ENCODE data around the gene XK. TPM values are rescaled to one million over a fixed set of nuclear protein-coding genes. Genes with fewer than 3 reads are reported as not detected.

The XK gene
- total RNA-seq, 1 donor from 2014 or later, result 1.3 TPM

DNA sequence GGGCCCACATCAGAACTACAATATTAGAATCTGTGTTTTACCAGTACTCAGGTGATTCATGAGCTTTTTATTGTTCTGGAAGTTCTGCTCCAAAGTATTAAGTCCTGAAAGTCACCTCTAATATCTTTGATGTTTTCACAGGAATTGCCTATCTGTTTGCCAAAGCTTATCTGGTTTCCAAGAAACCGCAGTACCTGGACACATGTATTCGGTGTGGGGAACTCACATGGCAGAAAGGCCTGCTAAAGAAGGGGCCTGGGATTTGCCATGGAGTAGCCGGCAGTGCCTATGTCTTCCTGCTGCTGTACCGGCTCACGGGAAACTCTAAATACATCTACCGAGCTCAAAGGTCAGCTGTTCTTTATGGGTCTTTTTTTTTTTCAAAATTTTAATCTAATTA is 18.4 kb upstream of the XK start:
- Histone ChIP-seq H3K4me3 (no peak overlapping the region), H3K36me3 (no peaks in the 10 kb centered on the region), H3F3A (ENCODE audit: low read depth) (no peaks in the 10 kb centered on the region), H3K4me2 (no peak overlapping the region), H3K27me3 (no peaks in the 10 kb centered on the region), H2AFZ (replicated peaks) (no peak overlapping the region), H3K79me2 (ENCODE audit: low read depth) (no peaks in the 10 kb centered on the region), H4K20me1 (ENCODE audit: low read depth) (no peaks in the 10 kb centered on the region), H3K4me1 (no peaks in the 10 kb centered on the region), H3K9me3 (ENCODE audit: low read depth) (peaks cover 4% of the 10 kb centered on the region), H3K9ac (no peak overlapping the region), H3K27ac (no peak overlapping the region)
- no peak for DNase-seq (ENCODE audit: low spot score)
- Mint-ChIP-seq H3K9me3 (no peaks in the 10 kb centered on the region), H3K27ac (no peak overlapping the region), H3K4me1 (no peaks in the 10 kb centered on the region), H3K4me3 (no peak overlapping the region), H3K36me3 (no peaks in the 10 kb centered on the region), H3K27me3 (ENCODE audit: insufficient read depth, low read depth) (no peaks in the 10 kb centered on the region)
- no peak for TF ChIP-seq EZH2phosphoT487 (IDR thresholded peaks at IDR 0.05)
- TF ChIP-seq, protein P1, sequence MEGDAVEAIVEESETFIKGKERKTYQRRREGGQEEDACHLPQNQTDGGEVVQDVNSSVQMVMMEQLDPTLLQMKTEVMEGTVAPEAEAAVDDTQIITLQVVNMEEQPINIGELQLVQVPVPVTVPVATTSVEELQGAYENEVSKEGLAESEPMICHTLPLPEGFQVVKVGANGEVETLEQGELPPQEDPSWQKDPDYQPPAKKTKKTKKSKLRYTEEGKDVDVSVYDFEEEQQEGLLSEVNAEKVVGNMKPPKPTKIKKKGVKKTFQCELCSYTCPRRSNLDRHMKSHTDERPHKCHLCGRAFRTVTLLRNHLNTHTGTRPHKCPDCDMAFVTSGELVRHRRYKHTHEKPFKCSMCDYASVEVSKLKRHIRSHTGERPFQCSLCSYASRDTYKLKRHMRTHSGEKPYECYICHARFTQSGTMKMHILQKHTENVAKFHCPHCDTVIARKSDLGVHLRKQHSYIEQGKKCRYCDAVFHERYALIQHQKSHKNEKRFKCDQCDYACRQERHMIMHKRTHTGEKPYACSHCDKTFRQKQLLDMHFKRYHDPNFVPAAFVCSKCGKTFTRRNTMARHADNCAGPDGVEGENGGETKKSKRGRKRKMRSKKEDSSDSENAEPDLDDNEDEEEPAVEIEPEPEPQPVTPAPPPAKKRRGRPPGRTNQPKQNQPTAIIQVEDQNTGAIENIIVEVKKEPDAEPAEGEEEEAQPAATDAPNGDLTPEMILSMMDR (IDR thresholded peaks at IDR 0.05), result no peak
- no peak for TF ChIP-seq EZH2 (IDR thresholded peaks at IDR 0.05)

DNA sequence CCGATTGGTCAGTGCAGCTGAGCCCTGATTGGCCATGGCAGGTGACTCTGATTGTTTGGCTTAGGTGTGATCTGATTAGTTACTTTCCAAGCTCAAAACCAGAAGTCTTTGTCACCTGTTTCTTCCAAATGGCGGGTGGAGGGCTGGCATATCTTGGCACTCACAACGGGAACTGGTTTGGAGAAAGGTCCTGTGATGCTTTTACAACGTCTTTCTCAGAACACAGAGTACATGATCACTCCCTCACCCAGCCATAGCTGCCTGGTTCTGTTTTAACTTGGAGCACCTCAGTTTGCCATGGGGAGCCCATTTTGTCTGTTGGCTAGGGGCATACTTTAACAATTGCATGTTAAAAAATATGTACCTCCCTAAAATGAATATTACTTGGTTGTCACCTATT is 13.0 kb upstream of the XK start:
- Histone ChIP-seq H3K9me3 (ENCODE audit: low read depth) (peaks cover 4% of the 10 kb centered on the region), H3K4me1 (no peaks in the 10 kb centered on the region), H4K20me1 (ENCODE audit: low read depth) (no peaks in the 10 kb centered on the region), H3K4me3 (no peak overlapping the region), H3F3A (ENCODE audit: low read depth) (no peaks in the 10 kb centered on the region), H3K36me3 (no peaks in the 10 kb centered on the region), H3K27ac (no peak overlapping the region), H3K79me2 (ENCODE audit: low read depth) (no peaks in the 10 kb centered on the region), H2AFZ (replicated peaks) (no peak overlapping the region), H3K9ac (no peak overlapping the region), H3K27me3 (no peaks in the 10 kb centered on the region), H3K4me2 (no peak overlapping the region)
- Mint-ChIP-seq H3K4me3 (no peak overlapping the region), H3K27me3 (ENCODE audit: insufficient read depth, low read depth) (no peaks in the 10 kb centered on the region), H3K4me1 (no peaks in the 10 kb centered on the region), H3K36me3 (no peaks in the 10 kb centered on the region), H3K27ac (no peak overlapping the region), H3K9me3 (no peaks in the 10 kb centered on the region)
- TF ChIP-seq EZH2phosphoT487 (IDR thresholded peaks at IDR 0.05), result no peak
- TF ChIP-seq, protein P1 (IDR thresholded peaks at IDR 0.05), result no peak
- no peak for TF ChIP-seq EZH2 (IDR thresholded peaks at IDR 0.05)
- no peak for DNase-seq (ENCODE audit: low spot score)

DNA sequence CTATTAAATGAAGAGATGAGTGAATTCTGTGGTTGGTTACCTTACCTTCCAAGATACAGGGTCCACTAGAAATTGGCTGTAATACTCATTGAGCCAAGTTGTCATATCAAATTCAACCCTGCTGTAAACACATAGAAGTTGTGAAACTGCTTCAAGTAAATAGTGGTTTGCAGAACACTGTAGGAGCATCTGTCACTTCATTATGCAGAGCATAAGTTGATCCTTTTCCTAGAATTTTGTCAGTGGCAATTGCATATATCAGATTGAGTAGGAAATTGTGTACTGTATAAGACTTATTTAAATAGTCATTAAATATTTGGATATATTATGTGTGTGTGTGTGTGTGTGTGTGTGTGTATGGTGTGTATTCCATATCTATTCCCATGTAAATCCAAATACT is 8.8 kb upstream of the XK start:
- Mint-ChIP-seq H3K4me1 (no peaks in the 10 kb centered on the region), H3K27me3 (ENCODE audit: insufficient read depth, low read depth) (no peaks in the 10 kb centered on the region), H3K27ac (no peak overlapping the region), H3K36me3 (no peaks in the 10 kb centered on the region), H3K9me3 (no peaks in the 10 kb centered on the region), H3K4me3 (no peak overlapping the region)
- H3K4me3 ChIP-seq, result no peak overlapping the region
- no peaks in the 10 kb centered on the region for H3K9me3 ChIP-seq (ENCODE audit: low read depth)
- H3K4me1 ChIP-seq, result no peaks in the 10 kb centered on the region
- H3K27me3 ChIP-seq, result no peaks in the 10 kb centered on the region
- no peak overlapping the region for H3K9ac ChIP-seq
- no peak overlapping the region for H2AFZ ChIP-seq (replicated peaks)
- TF ChIP-seq EZH2phosphoT487 (IDR thresholded peaks at IDR 0.05) (no peak), EZH2 (IDR thresholded peaks at IDR 0.05) (no peak)
- TF ChIP-seq, protein P1 (IDR thresholded peaks at IDR 0.05), result no peak
- DNase-seq (ENCODE audit: low spot score), result no peak
- no peak overlapping the region for H3K27ac ChIP-seq
- no peaks in the 10 kb centered on the region for H3F3A ChIP-seq (ENCODE audit: low read depth)
- H3K36me3 ChIP-seq, result no peaks in the 10 kb centered on the region
- H4K20me1 ChIP-seq (ENCODE audit: low read depth), result no peaks in the 10 kb centered on the region
- no peaks in the 10 kb centered on the region for H3K79me2 ChIP-seq (ENCODE audit: low read depth)
- no peak overlapping the region for H3K4me2 ChIP-seq

Measured in neural progenitor cell (in vitro differentiated cells).